Astrocyte (in vitro differentiated cells and primary cell): ENCODE results near the gene OR1I1.

ENCODE experiments used
- CTCF ChIP-seq: IDR thresholded peaks from 2 replicates; pipeline ENCODE4 v1.5.1; 2011; ENCODE audit warnings: low read depth, mild to moderate bottlenecking, inconsistent platforms, low read length, moderate library complexity; ENCODE audit not compliant: insufficient read depth
- EZH2 ChIP-seq: IDR thresholded peaks from 2 replicates; pipeline ENCODE4 v1.6.1; 2012; ENCODE audit warnings: mild to moderate bottlenecking, low read length, inconsistent platforms; ENCODE audit not compliant: insufficient read depth

DNA sequence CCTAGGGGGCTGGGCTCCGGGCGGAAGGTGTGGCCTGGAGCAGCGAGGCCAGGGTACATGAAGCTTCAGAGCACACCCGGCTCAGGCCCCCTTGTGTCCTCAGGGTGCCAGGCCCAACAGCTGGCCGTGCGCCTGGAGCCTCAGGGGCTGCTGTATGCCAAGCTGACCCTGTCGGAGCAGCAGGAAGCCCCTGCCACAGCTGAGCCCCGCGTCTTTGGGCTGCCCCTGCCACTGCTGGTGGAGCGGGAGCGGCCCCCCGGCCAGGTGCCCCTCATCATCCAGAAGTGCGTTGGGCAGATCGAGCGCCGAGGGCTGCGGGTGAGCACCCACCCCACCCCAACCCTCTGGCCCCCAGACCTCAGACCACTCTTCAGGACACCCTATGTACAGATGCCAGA is 28.4 kb downstream of the OR1I1 start:
- TF ChIP-seq CTCF = no peak
- no peak for TF ChIP-seq EZH2
